GM19463 (cell line): ENCODE data around the gene EGR4.

Experiments
- ATAC-seq: cut with Tn5 transposase; IDR thresholded peaks from one replicate; pipeline ENCODE4 v1.9.1; 2021; ENCODE audit warnings: mild to moderate bottlenecking, moderate library complexity; ENCODE audit not compliant: unreplicated experiment

The EGR4 gene

GRCh38 chr2:73293534-73294171 lies at the start of gene EGR4:
Gene EGR4 (minus strand): TSS chr2:73293548. CDS start chr2:73293317, 231 bp downstream.
- peak; percentile 88 for ATAC-seq

- ATAC-seq: no peak
Measured at GRCh38 chr2:73341039-73341438, 47.7 kb upstream of the EGR4 start.

DNA sequence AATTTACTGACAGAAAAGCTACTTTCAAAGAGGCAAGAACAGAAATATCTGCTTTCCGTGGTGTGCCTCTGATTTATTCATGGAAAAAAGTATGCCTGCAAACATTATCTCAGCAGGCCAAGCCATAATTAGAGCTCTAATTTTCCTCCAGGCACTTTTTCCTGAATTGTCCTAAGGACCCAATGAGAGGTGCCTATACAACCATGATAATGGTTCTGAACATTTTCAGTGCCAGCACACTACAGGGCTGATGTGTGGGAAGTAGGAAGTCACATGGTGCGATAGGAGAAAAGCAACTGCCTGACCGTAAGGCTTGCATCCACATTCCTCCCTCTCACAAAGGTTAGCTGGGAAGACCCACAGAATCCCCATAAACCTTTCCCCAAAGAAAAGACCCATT lies 45.9 kb upstream of the EGR4 start:
- no peak for ATAC-seq

GRCh38 chr2:73337828-73338227 lies 44.5 kb upstream of the EGR4 start:
- ATAC-seq: no peak

- ATAC-seq: no peak
Measured at GRCh38 chr2:73334620-73335019, 41.3 kb upstream of the EGR4 start.

DNA sequence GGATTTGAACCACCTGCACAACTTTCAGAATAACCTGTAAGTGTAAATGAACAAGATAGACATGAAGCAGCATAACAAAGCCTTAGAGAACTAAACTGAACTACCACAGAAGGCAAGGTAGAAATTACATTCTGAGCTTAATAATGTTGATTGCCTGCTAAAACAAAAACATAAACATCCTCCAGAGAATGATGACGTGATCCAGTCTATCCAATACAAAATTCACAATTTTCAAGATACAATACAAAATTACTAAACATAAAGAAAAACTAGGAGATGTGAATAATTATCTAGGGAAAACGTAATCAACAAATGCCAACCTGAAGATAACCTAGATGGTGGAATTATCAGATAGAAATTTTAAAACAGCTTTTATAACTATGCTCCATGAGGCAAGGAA lies 40.7 kb upstream of the EGR4 start:
- ATAC-seq: no peak

GRCh38 chr2:73333564-73333963 lies 40.2 kb upstream of the EGR4 start:
- no peak for ATAC-seq

DNA sequence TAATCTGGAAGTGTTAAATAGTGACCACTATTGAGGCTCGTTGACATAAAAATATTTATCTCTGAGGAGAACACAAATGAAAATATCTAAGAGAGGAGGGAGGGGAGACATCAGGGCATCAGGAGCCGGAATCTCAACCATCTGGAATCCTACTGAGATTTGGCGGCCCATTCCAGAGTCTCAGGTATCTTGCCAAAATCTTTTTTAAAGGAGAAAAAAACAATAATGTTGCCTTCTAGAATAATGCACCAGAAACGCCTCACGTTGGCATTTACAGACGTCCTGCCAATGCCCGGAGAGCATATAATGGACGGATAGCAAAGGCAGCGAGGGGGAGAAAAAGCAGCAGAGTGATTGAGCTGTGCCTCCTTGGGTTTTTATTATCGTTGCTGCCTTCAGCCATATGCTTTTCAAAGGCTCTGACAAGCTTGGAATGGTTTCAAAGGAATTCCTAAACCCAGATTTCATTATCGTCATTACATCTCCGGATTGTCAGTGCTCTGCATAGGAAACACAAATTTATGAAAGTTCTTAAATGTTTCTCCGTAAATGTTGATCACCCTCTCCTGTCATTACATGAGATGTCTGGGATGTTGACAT lies 30.9 kb upstream of the EGR4 start:
- ATAC-seq: no peak

DNA sequence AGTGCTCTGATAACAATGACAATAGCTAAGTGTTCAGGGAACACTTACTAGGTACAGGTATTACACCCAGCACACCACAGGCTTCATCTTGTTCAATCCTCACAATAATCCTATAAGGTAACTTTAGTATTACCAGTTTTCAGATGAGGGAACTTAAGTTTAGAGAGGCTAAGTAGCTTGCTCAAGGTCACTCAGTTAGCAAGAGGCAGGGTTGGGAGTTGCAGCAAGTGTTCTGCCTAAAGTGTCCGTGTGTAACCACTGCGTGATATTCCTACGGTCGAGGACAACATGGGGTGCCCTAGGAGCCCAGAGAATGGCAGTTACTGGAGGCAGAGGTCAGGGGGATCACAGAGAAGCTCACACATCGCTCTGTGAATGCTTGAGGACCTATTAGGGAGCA lies 30.2 kb upstream of the EGR4 start:
- ATAC-seq: no peak

DNA sequence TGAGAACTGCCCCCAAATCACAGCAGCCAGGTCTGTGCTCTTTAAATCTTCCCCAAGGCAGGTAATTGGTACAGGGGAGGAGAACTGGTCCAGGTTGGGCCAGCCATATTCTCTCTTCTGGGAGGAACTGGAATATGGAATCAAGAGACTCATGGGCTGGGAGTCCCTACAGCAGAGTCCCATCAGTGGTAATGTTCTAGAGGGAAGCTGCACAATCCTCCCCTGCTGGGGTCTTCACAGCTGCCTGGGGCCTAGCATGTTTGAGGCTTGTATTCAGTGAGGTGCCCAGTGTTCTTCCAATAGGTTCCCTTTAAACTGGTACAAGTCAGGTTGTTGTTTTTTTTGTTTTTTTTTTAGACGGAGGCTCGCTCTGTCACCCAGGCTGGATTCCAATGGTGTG lies 21.1 kb upstream of the EGR4 start:
- no peak for ATAC-seq

DNA sequence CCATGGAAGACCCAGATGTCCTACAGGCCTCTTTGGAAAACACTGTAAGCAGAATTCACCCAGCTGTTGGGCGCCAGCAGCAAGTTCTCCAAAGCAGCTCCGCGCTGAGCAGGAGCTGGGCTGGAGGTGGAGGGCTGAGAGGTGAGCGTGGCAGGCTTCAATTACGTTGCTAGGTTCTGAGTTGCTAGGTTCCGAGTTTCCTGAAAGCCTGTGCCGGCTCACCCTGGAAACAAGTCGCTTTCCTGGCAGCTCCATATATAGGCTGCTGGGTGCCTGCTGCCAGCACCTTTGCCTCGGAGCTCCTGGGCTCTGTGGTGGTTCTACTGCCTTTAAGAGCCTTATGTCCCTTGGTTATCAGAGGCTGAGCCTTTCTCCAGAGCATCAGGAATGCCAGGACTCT lies 14.4 kb upstream of the EGR4 start:
- ATAC-seq: no peak

DNA sequence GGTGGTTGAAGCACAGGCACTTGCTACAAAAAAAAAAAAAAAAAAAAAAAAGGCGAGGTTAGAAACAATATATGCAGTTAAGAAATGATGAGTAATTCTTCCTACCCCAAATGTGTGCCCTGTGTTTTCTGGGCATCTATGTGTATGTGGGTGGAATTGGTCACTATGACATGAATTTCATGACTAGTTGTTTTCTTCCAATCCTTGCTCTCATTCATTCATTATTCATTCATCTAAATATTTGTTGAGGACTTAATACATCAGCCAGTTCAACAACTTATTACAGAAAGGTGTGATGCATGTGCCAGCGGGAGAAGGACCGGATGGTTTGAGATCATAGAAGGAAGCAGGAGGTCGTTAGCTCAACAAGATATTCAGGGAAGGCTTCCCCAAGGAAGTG lies 8.3 kb upstream of the EGR4 start:
- ATAC-seq: no peak

GRCh38 chr2:73300926-73301325 lies 7.6 kb upstream of the EGR4 start:
- ATAC-seq: no peak

- ATAC-seq: no peak
Measured at GRCh38 chr2:73297586-73297985, 4.2 kb upstream of the EGR4 start.

DNA sequence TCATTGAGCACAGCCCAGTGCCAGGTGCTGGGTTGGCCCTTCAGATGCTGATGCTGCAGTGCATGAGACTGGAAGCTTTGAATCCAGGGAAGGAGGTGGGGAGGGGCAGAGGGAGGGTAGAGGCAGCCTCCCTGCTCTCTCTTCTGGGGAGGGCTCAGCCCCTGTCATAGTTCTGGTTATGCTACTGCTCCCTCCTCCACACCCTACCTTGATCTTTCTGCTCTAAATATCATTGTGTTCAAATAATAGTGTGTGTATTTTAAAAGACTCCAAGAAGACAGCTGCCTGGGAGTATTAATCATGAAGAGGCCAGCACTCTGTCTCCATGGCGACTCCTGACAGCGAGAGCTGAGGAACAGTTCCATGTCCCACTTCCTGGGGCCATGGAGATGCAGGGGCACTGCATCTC lies 3.8 kb upstream of the EGR4 start:
- no peak for ATAC-seq

DNA sequence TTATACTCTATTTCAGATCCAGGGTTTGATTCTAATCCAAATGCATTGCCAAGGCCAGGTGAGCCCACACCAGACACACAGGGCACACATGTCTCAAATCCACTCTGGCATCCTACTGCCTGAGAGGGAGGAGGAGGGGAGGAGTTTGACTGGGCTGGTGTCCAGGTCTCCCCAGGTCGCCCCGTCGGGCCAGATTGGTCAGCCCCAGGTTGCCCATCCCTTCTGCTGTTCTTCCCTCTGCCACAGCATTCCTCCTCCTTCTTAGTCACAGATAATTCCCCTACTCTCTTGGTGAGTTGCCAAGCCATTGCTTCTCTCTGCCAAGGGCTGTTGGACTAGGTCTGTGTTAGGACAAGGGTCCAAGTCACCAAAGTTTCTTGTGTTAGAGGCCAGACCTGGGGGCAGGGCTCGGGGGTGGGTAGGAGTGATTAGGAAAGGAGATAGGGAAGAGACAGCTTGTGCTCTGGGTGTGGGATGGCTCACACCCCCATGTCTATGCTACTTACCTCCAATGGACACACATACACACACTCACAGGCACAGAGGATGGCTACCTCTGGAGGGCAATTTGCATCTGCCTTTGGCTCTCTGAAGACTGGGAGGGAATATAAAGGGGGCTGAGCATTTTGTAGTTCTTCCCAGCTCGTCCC lies 2.5 kb upstream of the EGR4 start:
- no peak for ATAC-seq

- ATAC-seq: no peak
Measured at GRCh38 chr2:73294239-73294638, 891 bp upstream of the EGR4 start.

DNA sequence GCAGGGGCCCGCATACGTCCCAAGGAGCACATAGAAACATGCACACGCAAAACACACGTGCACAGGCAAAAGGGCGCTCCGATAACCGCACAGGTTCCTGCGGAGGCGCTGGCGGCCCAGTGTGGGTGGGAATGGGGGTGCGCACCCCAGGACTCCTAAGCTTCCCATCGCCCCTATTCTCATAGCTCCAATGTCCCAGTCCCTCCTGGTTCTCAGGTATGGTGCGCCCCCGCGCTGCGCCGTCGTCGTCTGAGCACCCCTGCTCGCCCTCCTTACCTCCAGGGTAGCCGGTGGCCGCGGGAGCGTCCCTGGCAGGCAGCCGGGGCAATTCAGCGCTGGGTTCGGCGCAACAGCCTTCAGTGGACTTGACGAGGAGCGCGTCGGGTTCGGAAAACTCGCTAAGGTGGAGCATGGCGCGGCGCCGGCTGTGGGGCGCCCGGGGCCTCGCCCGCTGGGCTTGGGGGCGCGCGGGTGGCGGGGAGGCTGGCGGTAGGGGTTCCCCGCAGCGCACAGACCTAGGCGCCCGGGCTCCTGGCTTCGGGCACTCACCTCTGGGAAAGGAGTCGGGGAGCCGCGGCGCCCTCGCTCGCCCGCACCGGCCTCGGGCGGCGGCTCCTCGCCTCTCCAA lies 328 bp downstream of the EGR4 start:
- no peak for ATAC-seq

DNA sequence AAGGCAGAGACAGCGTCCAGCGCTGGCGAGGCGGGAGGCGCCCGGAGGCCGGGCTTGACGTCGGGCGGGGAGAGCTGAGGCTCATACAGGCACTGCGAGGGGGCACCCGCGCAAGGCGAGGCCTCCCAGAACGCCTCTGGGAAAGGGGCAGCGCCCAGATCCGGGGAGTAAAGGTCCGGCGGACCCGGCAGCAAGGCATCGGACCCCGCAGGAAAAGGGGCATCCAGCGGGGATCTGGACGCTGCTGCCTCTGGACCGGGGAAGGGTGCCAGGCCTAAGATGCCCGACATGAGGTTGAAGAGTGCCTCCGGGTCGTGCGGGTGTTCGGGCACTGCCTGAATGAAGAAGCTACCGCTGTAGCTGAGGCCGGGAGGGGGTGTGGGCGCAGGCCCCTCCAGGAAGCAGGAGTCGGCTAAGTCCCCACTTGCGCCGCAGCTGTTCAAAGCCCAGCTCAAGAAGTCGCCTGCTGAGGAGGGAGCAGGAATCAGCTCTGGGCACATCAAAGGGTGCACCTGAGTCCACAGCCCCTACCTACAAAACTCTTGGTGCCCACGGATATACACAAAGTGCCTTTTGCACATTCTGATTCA lies 937 bp downstream of the EGR4 start:
- no peak for ATAC-seq

GRCh38 chr2:73291461-73292315 lies 1.7 kb downstream of the EGR4 start:
- no peak for ATAC-seq

DNA sequence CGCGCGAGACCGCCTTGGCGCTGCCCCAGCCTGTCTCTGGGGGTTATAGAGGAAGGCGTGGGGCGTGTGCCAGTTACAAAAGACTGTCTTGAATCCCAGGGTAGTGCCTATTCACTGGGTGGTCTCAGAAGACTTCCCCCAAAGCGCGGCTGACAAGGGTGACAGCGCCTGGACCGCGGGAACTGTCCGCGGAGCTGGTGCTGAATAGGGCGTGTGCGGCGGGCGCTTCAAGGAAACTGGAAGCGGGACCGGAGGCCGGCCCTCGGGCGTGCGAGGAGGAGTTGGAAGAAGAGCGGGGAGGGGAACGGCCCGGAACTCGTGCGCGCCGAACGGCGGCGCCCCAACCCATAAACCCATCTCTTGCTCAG lies 2.3 kb downstream of the EGR4 start:
- ATAC-seq: no peak
